ENCODE measurements around the gene PTPN5.

Gene PTPN5

DNA sequence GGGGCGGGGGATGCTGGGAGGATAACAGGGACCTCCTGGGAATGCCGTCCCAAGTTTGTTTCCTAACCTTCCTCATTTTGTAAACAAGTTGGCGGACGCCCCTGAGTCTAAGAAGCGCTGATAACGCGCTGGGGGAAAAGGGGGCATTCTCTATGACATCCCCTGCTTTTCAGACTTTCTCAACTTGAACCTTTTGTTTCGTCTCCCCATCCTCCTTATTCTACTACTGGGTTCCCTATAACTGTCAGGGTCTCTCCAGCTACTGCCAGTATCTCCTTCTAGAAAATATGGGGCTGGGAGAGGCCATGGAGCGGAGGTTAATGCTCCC is 92.4 kb downstream of the PTPN5 start:
- TF ChIP-seq GLIS3 (CRISPR knock-in tag; IDR thresholded peaks at IDR 0.05) (no peak), TCF4 (CRISPR knock-in tag; IDR thresholded peaks at IDR 0.05; ENCODE audit: borderline replicate concordance) (no peak), OSR1 (CRISPR knock-in tag; IDR thresholded peaks at IDR 0.05) (no peak), TOX (CRISPR knock-in tag; IDR thresholded peaks at IDR 0.05; ENCODE audit: borderline replicate concordance) (no peak), PPARA (CRISPR knock-in tag; IDR thresholded peaks at IDR 0.05; ENCODE audit: borderline replicate concordance) (no peak), TSHZ2 (CRISPR knock-in tag; IDR thresholded peaks at IDR 0.05) (no peak), ARNTL (CRISPR knock-in tag; IDR thresholded peaks at IDR 0.05; ENCODE audit: borderline replicate concordance, low read depth) (no peak), ZNF70 (CRISPR knock-in tag; IDR thresholded peaks at IDR 0.05) (no peak), ZNF8 (CRISPR knock-in tag; IDR thresholded peaks at IDR 0.05) (no peak; the same call in 1 of the 2 replicates), ZC3H10 (CRISPR knock-in tag; IDR thresholded peaks at IDR 0.05) (no peak), RARB (CRISPR knock-in tag; IDR thresholded peaks at IDR 0.05) (no peak), ZFP30 (CRISPR knock-in tag; IDR thresholded peaks at IDR 0.05) (no peak), ZFP3 (CRISPR knock-in tag; IDR thresholded peaks at IDR 0.05) (no peak), ZNF565 (CRISPR knock-in tag; conservative IDR thresholded peaks at IDR 0.05; ENCODE audit: low read depth) (no peak), ISL1 (CRISPR knock-in tag; IDR thresholded peaks at IDR 0.05) (no peak)
- TF ChIP-seq, protein P1, sequence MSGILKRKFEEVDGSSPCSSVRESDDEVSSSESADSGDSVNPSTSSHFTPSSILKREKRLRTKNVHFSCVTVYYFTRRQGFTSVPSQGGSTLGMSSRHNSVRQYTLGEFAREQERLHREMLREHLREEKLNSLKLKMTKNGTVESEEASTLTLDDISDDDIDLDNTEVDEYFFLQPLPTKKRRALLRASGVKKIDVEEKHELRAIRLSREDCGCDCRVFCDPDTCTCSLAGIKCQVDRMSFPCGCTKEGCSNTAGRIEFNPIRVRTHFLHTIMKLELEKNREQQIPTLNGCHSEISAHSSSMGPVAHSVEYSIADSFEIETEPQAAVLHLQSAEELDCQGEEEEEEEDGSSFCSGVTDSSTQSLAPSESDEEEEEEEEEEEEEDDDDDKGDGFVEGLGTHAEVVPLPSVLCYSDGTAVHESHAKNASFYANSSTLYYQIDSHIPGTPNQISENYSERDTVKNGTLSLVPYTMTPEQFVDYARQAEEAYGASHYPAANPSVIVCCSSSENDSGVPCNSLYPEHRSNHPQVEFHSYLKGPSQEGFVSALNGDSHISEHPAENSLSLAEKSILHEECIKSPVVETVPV (CRISPR knock-in tag; IDR thresholded peaks at IDR 0.05): no peak
- TF ChIP-seq, protein P2, sequence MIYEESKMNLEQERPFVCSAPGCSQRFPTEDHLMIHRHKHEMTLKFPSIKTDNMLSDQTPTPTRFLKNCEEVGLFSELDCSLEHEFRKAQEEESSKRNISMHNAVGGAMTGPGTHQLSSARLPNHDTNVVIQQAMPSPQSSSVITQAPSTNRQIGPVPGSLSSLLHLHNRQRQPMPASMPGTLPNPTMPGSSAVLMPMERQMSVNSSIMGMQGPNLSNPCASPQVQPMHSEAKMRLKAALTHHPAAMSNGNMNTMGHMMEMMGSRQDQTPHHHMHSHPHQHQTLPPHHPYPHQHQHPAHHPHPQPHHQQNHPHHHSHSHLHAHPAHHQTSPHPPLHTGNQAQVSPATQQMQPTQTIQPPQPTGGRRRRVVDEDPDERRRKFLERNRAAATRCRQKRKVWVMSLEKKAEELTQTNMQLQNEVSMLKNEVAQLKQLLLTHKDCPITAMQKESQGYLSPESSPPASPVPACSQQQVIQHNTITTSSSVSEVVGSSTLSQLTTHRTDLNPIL (CRISPR knock-in tag; IDR thresholded peaks at IDR 0.05; ENCODE audit: low read depth): no peak
- TF ChIP-seq, protein P3, sequence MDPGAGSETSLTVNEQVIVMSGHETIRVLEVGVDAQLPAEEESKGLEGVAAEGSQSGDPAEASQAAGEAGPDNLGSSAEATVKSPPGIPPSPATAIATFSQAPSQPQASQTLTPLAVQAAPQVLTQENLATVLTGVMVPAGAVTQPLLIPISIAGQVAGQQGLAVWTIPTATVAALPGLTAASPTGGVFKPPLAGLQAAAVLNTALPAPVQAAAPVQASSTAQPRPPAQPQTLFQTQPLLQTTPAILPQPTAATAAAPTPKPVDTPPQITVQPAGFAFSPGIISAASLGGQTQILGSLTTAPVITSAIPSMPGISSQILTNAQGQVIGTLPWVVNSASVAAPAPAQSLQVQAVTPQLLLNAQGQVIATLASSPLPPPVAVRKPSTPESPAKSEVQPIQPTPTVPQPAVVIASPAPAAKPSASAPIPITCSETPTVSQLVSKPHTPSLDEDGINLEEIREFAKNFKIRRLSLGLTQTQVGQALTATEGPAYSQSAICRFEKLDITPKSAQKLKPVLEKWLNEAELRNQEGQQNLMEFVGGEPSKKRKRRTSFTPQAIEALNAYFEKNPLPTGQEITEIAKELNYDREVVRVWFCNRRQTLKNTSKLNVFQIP (CRISPR knock-in tag; IDR thresholded peaks at IDR 0.05; ENCODE audit: borderline replicate concordance, low read depth): no peak
- ATAC-seq: no peak; the same call in 2 of the 3 replicates

DNA sequence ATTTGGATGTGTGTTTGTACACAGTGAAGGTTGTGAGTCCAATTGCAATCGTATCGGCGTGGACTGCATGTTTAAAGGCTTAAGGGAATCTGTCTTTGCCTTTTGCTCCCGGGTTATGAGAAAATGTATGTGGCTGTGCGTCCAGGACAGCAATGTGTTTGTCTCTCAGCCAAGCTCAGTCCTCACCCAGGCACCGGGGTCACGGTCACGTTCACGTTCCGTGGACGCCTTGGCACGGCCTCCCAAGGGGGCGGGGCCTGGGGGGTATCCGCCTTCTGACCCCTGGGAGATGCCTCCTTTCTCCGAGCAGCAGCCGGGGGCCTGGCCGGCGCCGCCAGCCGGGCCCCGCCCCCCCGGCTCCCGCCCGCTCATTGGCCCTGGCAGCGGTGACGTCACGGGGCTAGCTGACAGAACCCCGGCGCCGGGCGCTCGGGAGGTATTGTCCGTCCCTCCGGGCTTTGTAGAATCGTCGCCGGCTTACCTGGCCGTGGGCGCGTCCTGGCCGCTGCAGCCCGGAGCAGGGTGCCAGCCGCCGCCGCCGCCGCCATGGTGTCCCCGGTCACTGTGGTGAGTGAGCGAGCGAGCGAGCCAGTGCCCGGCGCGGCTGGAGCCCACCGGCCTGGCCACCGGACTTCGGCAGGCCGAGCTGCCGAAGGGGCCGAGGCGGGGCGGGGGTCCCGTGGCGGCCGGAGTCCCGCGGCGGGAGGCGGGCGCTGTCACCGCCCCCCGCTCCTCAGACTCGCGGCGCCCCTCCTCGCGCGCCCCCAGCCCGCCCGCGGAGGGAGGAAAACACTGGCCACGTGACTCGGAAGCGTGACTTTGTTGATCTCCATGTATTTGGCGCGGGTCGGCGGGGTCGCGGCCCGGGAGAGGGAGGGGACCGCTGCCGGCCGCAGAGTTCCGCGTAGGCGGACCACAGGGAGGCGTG is 93.0 kb downstream of the PTPN5 start, which contains the start of gene TMEM86A:
TMEM86A (plus strand) TSS at position 439 of the 928 bp plus-strand sequence; CDS start at position 547, 108 bp downstream.
- TF ChIP-seq, protein P1 (CRISPR knock-in tag; IDR thresholded peaks at IDR 0.05): no peak
- peak; percentile 44; the same call in 1 of the 2 replicates for TF ChIP-seq ZNF8 (CRISPR knock-in tag; IDR thresholded peaks at IDR 0.05)
- peak; percentile 95 for ATAC-seq

GRCh38 chr11:18697576-18697975 is 94.0 kb downstream of the PTPN5 start:
- ATAC-seq: no peak
- TF ChIP-seq RARB (CRISPR knock-in tag; IDR thresholded peaks at IDR 0.05) (no peak), ZC3H10 (CRISPR knock-in tag; IDR thresholded peaks at IDR 0.05) (no peak), TCF4 (CRISPR knock-in tag; IDR thresholded peaks at IDR 0.05; ENCODE audit: borderline replicate concordance) (no peak), ZNF8 (CRISPR knock-in tag; IDR thresholded peaks at IDR 0.05) (no peak), SNAI2 (CRISPR knock-in tag; IDR thresholded peaks at IDR 0.05) (no peak), PPARA (CRISPR knock-in tag; IDR thresholded peaks at IDR 0.05; ENCODE audit: borderline replicate concordance) (no peak), ESRRG (CRISPR knock-in tag; IDR thresholded peaks at IDR 0.05) (no peak), ZNF565 (CRISPR knock-in tag; conservative IDR thresholded peaks at IDR 0.05; ENCODE audit: low read depth) (no peak), GLIS3 (CRISPR knock-in tag; IDR thresholded peaks at IDR 0.05) (no peak), ZFP30 (CRISPR knock-in tag; IDR thresholded peaks at IDR 0.05) (no peak), CSDC2 (CRISPR knock-in tag; IDR thresholded peaks at IDR 0.05) (no peak), OSR1 (CRISPR knock-in tag; IDR thresholded peaks at IDR 0.05) (no peak), BACH2 (CRISPR knock-in tag; IDR thresholded peaks at IDR 0.05; ENCODE audit: borderline replicate concordance) (no peak)
- TF ChIP-seq, protein P2 (CRISPR knock-in tag; IDR thresholded peaks at IDR 0.05; ENCODE audit: low read depth): no peak
- TF ChIP-seq, protein P1 (CRISPR knock-in tag; IDR thresholded peaks at IDR 0.05): no peak

Data from SK-N-SH treated with all-trans-retinoic acid at 6 μM for 48 hours (cell line).